ENCODE data around the gene CNTNAP5.

Gene CNTNAP5

GRCh38 chr2:124824441-124824840 lies 799.4 kb downstream of the CNTNAP5 start:
- no peak for TF ChIP-seq POLR2A (IDR thresholded peaks at IDR 0.05; ENCODE audit: extremely low read depth, insufficient read length)
- no peak for TF ChIP-seq CTCF (IDR thresholded peaks at IDR 0.05; ENCODE audit: low read depth, low read length)
- no peak for TF ChIP-seq MYC (IDR thresholded peaks at IDR 0.05; ENCODE audit: low read depth, low read length)
- no peak for TF ChIP-seq MAX (IDR thresholded peaks at IDR 0.05; ENCODE audit: low read depth, low read length)
- DNase-seq (ENCODE audit: low read depth): no peak
- no peak overlapping the region for H3K4me3 ChIP-seq (ENCODE audit: low read depth, low read length)

GRCh38 chr2:124832521-124832920 lies 807.4 kb downstream of the CNTNAP5 start:
- no peak overlapping the region for H3K4me3 ChIP-seq (ENCODE audit: low read depth, low read length)
- TF ChIP-seq CTCF (IDR thresholded peaks at IDR 0.05; ENCODE audit: low read depth, low read length) (no peak), MYC (IDR thresholded peaks at IDR 0.05; ENCODE audit: low read depth, low read length) (no peak), MAX (IDR thresholded peaks at IDR 0.05; ENCODE audit: low read depth, low read length) (no peak), POLR2A (IDR thresholded peaks at IDR 0.05; ENCODE audit: extremely low read depth, insufficient read length) (no peak)
- DNase-seq (ENCODE audit: low read depth): no peak

- H3K4me3 ChIP-seq (ENCODE audit: low read depth, low read length): no peak overlapping the region
- TF ChIP-seq MAX (IDR thresholded peaks at IDR 0.05; ENCODE audit: low read depth, low read length): no peak
- no peak for TF ChIP-seq MYC (IDR thresholded peaks at IDR 0.05; ENCODE audit: low read depth, low read length)
- DNase-seq (ENCODE audit: low read depth): no peak
Observed at GRCh38 chr2:124834331-124834730, 809.2 kb downstream of the CNTNAP5 start.

GRCh38 chr2:124835331-124835730 lies 810.2 kb downstream of the CNTNAP5 start:
- TF ChIP-seq CTCF (IDR thresholded peaks at IDR 0.05; ENCODE audit: low read depth, low read length) (no peak), MYC (IDR thresholded peaks at IDR 0.05; ENCODE audit: low read depth, low read length) (no peak), POLR2A (IDR thresholded peaks at IDR 0.05; ENCODE audit: extremely low read depth, insufficient read length) (no peak), MAX (IDR thresholded peaks at IDR 0.05; ENCODE audit: low read depth, low read length) (no peak)
- DNase-seq (ENCODE audit: low read depth): no peak
- H3K4me3 ChIP-seq (ENCODE audit: low read depth, low read length): no peak overlapping the region

- TF ChIP-seq MYC (IDR thresholded peaks at IDR 0.05; ENCODE audit: low read depth, low read length) (no peak), POLR2A (IDR thresholded peaks at IDR 0.05; ENCODE audit: extremely low read depth, insufficient read length) (no peak), CTCF (IDR thresholded peaks at IDR 0.05; ENCODE audit: low read depth, low read length) (no peak)
- no peak overlapping the region for H3K4me3 ChIP-seq (ENCODE audit: low read depth, low read length)
- no peak for DNase-seq (ENCODE audit: low read depth)
Observed at GRCh38 chr2:124836416-124836815, 811.3 kb downstream of the CNTNAP5 start.

- TF ChIP-seq POLR2A (IDR thresholded peaks at IDR 0.05; ENCODE audit: extremely low read depth, insufficient read length) (no peak), MYC (IDR thresholded peaks at IDR 0.05; ENCODE audit: low read depth, low read length) (no peak), CTCF (IDR thresholded peaks at IDR 0.05; ENCODE audit: low read depth, low read length) (no peak), MAX (IDR thresholded peaks at IDR 0.05; ENCODE audit: low read depth, low read length) (no peak)
- DNase-seq (ENCODE audit: low read depth): no peak
- no peak overlapping the region for H3K4me3 ChIP-seq (ENCODE audit: low read depth, low read length)
Observed at GRCh38 chr2:124837496-124837895, 812.4 kb downstream of the CNTNAP5 start.
